Keratinocyte (primary cell): Measurements from ENCODE around the gene SLC1A4. TPM values are rescaled to one million over a fixed set of nuclear protein-coding genes. Genes with fewer than 3 reads are reported as not detected.

Source experiments
- DNase-seq: peaks from one replicate; pipeline ENCODE4 v3.0.0-alpha.2; 2011; ENCODE audit warnings: low read depth, missing footprints, low spot score
- FAIRE-seq: peaks from 2 replicates; lab custom pipeline; 2011; peaks lifted over from hg19 to GRCh38; lab: Jason Lieb, UNC
- H2AFZ ChIP-seq: 2 replicates; pipeline ENCODE4 v1.6.0; 2012; ENCODE audit warnings: low read length, control low read depth, inconsistent platforms; ENCODE audit not compliant: control insufficient read depth
- H3K27ac ChIP-seq: 2 replicates; pipeline ENCODE4 v1.5.1; 2011; ENCODE audit warnings: low read length; ENCODE audit not compliant: control insufficient read depth, insufficient read depth
- H3K27me3 ChIP-seq: 3 replicates; pipeline ENCODE4 v1.6.0; 2011; ENCODE audit warnings: low read length; ENCODE audit not compliant: control insufficient read depth, insufficient read depth; ENCODE audit errors: extremely low read depth
- H3K36me3 ChIP-seq, 2 experiments: 2 replicates in 1 of 2; 3 replicates in 1 of 2; pipeline ENCODE4 v1.5.1; 2011; ENCODE audit warnings: low read length in 2 of 2, mild to moderate bottlenecking in 1 of 2; ENCODE audit not compliant: control insufficient read depth in 2 of 2, insufficient read depth in 2 of 2; ENCODE audit errors: extremely low read depth in 1 of 2
- H3K4me1 ChIP-seq: 3 replicates; pipeline ENCODE4 v1.5.1; 2011; ENCODE audit warnings: low read length; ENCODE audit not compliant: control insufficient read depth, insufficient read depth; ENCODE audit errors: extremely low read depth
- H3K4me2 ChIP-seq: 3 replicates; pipeline ENCODE4 v1.6.0; 2011; ENCODE audit warnings: low read depth, low read length; ENCODE audit not compliant: control insufficient read depth, insufficient read depth; ENCODE audit errors: extremely low read depth
- H3K4me3 ChIP-seq, 3 experiments: fragments of 200-600 bp in 1 of 3; sonication (generic) in 1 of 3; 2 replicates in 2 of 3; 3 replicates in 1 of 3; pipeline ENCODE4 v1.5.1; 2011 to 2016; ENCODE audit warnings: low read length in 3 of 3, mild to moderate bottlenecking in 3 of 3, control low read depth in 2 of 3, inconsistent platforms in 1 of 3, low read depth in 1 of 3, mixed read lengths in 1 of 3, mixed run types in 1 of 3, moderate library complexity in 1 of 3; ENCODE audit not compliant: control insufficient read depth in 2 of 3, insufficient read depth in 2 of 3; ENCODE audit errors: extremely low read depth in 1 of 3
- H3K79me2 ChIP-seq: 2 replicates; pipeline ENCODE4 v1.6.0; 2012; ENCODE audit warnings: low read length; ENCODE audit not compliant: control insufficient read depth, insufficient read depth
- H3K9ac ChIP-seq: 3 replicates; pipeline ENCODE4 v1.6.0; 2011; ENCODE audit warnings: low read length; ENCODE audit not compliant: control insufficient read depth, insufficient read depth; ENCODE audit errors: extremely low read depth
- H3K9me1 ChIP-seq: 3 replicates; pipeline ENCODE4 v1.6.0; 2011; ENCODE audit warnings: low read length; ENCODE audit not compliant: control insufficient read depth, insufficient read depth; ENCODE audit errors: extremely low read depth
- H3K9me3 ChIP-seq: 2 replicates; pipeline ENCODE4 v1.5.1; 2012; ENCODE audit warnings: low read depth, low read length; ENCODE audit not compliant: control insufficient read depth
- H4K20me1 ChIP-seq: 3 replicates; pipeline ENCODE4 v1.6.0; 2011; ENCODE audit warnings: low read length; ENCODE audit not compliant: control insufficient read depth, insufficient read depth; ENCODE audit errors: extremely low read depth
- CTCF ChIP-seq, 3 experiments: IDR thresholded peaks in 1 of 3; conservative IDR thresholded peaks in 1 of 3; optimal IDR thresholded peaks in 1 of 3; 2 replicates in 2 of 3; 3 replicates in 1 of 3; pipeline versions ENCODE3 to v1.5.1; 2011; ENCODE audit warnings: low read length in 3 of 3, mild to moderate bottlenecking in 3 of 3, moderate library complexity in 2 of 3, control low read depth in 1 of 3, inconsistent platforms in 1 of 3; ENCODE audit not compliant: insufficient read depth in 2 of 3; ENCODE audit errors: extremely low read depth in 1 of 3
- EZH2 ChIP-seq: IDR thresholded peaks from one replicate; pipeline ENCODE4 v1.6.1; 2012; ENCODE audit warnings: inconsistent platforms, mild to moderate bottlenecking, low read length, moderate library complexity
- dilution Hi-C: fragments of 300-500 bp; cut with MboI; formaldehyde crosslinking; loops from one replicate; pipeline ENCODE4 v1.7.0; 2020; ENCODE audit warnings: low sequenced_read_pairs; ENCODE audit not compliant: extremely low pct_ligation_motif_present
- polyA plus RNA-seq, 5 experiments: library from polyadenylated mRNA; depleted of rRNA in 3 of 5; stranded (reverse) in 3 of 5; stranded (forward) in 1 of 5; unstranded in 1 of 5; fragments of >200 nt; gene quantifications; 1 replicate in 1 of 5; 2 replicates in 3 of 5; 3 replicates in 1 of 5; pipeline versions ENCODE4 v1.2.1 to v1.2.3, GENCODE V29; 2011 to 2012; ENCODE audit warnings: missing spikeins in 2 of 5, low read depth in 1 of 5, low replicate concordance in 1 of 5

The SLC1A4 gene
- polyA plus RNA-seq, 1 donor (not counting 4 experiments of a cell fraction or from before 2014, with no cell fraction given) = 8.2 TPM

- H3K27ac ChIP-seq = no peak overlapping the region
- no peaks in the 10 kb centered on the region for H3K27me3 ChIP-seq
- H3K36me3 ChIP-seq = no peaks in the 10 kb centered on the region
- H3K4me3 ChIP-seq = no peak overlapping the region
- dilution Hi-C loops = no loop called here
- TF ChIP-seq CTCF (optimal IDR thresholded peaks at IDR 0.05 in 1 of 3, IDR thresholded peaks at IDR 0.05 in 1 of 3, conservative IDR thresholded peaks at IDR 0.05 in 1 of 3; ENCODE audit: extremely low read depth in 1 of 3, insufficient read depth in 2 of 3, low read length in 3 of 3) (no peak), EZH2 (no peak)
- FAIRE-seq (peak; percentile 36), DNase-seq (no peak)
- H3K9ac ChIP-seq = no peak overlapping the region
- H3K9me1 ChIP-seq = no peaks in the 10 kb centered on the region
- no peak overlapping the region for H2AFZ ChIP-seq
- H4K20me1 ChIP-seq = no peaks in the 10 kb centered on the region
- no peaks in the 10 kb centered on the region for H3K79me2 ChIP-seq
- peaks cover 28% of the 10 kb centered on the region for H3K4me1 ChIP-seq
- peak overlapping the region; percentile 4 for H3K4me2 ChIP-seq
- H3K9me3 ChIP-seq = no peaks in the 10 kb centered on the region
These were observed 13.9 kb upstream of the SLC1A4 start for GRCh38 chr2:64975232-64975821.

- no peak overlapping the region for H3K27ac ChIP-seq
- no peak for TF ChIP-seq EZH2
- TF ChIP-seq CTCF (optimal IDR thresholded peaks at IDR 0.05 in 1 of 3, IDR thresholded peaks at IDR 0.05 in 1 of 3, conservative IDR thresholded peaks at IDR 0.05 in 1 of 3; ENCODE audit: extremely low read depth in 1 of 3, insufficient read depth in 2 of 3, low read length in 3 of 3) = no peak
- FAIRE-seq (no peak), DNase-seq (no peak)
- H3K4me2 ChIP-seq = no peak overlapping the region
- H2AFZ ChIP-seq = no peak overlapping the region
- H4K20me1 ChIP-seq = no peaks in the 10 kb centered on the region
- no peaks in the 10 kb centered on the region for H3K27me3 ChIP-seq
- no peak overlapping the region for H3K4me3 ChIP-seq
- dilution Hi-C loops = no loop called here
- no peaks in the 10 kb centered on the region for H3K79me2 ChIP-seq
- no peak overlapping the region for H3K9ac ChIP-seq
- H3K4me1 ChIP-seq = peaks cover 28% of the 10 kb centered on the region
- no peaks in the 10 kb centered on the region for H3K36me3 ChIP-seq
- H3K9me3 ChIP-seq = no peaks in the 10 kb centered on the region
- no peaks in the 10 kb centered on the region for H3K9me1 ChIP-seq
These were observed 12.9 kb upstream of the SLC1A4 start for GRCh38 chr2:64976276-64976675.
